IMR-90 (cell line): ENCODE measurements around the gene FDX1. TPM values are rescaled to one million over a fixed set of nuclear protein-coding genes. Genes with fewer than 3 reads are reported as not detected.

ENCODE experiments used
- ATAC-seq: fragments of 200-7000 bp; cut with Tn5 transposase; 2 replicates; pipeline ENCODE4 v1.9.1; 2020; ENCODE audit warnings: low read depth, mild to moderate bottlenecking, moderate library complexity
- BruUV-seq: library from RNA; stranded (reverse); fragments of 400-500 nt; replicated peaks from 2 replicates; lab custom pipeline; 2021; lab: Mats Ljungman, UMichigan
- CTCF ChIA-PET: fragments of 300-600 bp; formaldehyde crosslinking; extraction: SDS; loops from one replicate; lab custom pipeline; 2021; ENCODE audit warnings: antibody characterized with exemption; lab: Yijun Ruan, JAX
- POLR2A ChIA-PET: fragments of 300-600 bp; sonication (Branson Sonifier 250); formaldehyde crosslinking; loops from one replicate; lab custom pipeline; 2022; ENCODE audit warnings: antibody characterized with exemption; ENCODE audit not compliant: unreplicated experiment; lab: Charles Lee
- DNase-seq: peaks from one replicate; pipeline ENCODE4 v3.0.0; 2013
- H2AFZ ChIP-seq: replicated peaks from 2 replicates; pipeline ENCODE3; 2013; ENCODE audit warnings: low read length, mild to moderate bottlenecking; ENCODE audit not compliant: poor library complexity
- H2AK5ac ChIP-seq: 2 replicates; pipeline ENCODE4 v1.6.1; 2013; ENCODE audit warnings: low read depth, low read length, inconsistent platforms
- H2AK9ac ChIP-seq: replicated peaks from 2 replicates; pipeline ENCODE3; 2013; ENCODE audit warnings: mild to moderate bottlenecking, low read depth, low read length, moderate library complexity; ENCODE audit not compliant: poor library complexity
- H2BK120ac ChIP-seq: 2 replicates; pipeline ENCODE4 v1.6.1; 2013; ENCODE audit warnings: low read depth, low read length, inconsistent platforms
- H2BK15ac ChIP-seq: 3 replicates; pipeline ENCODE4 v1.6.1; 2013; ENCODE audit warnings: low read depth, low read length, inconsistent platforms
- H2BK20ac ChIP-seq: 2 replicates; pipeline ENCODE4 v1.6.1; 2013; ENCODE audit warnings: low read depth, mild to moderate bottlenecking, inconsistent platforms, low read length, moderate library complexity
- H2BK5ac ChIP-seq: 2 replicates; pipeline ENCODE4 v1.6.1; 2013; ENCODE audit warnings: mild to moderate bottlenecking, low read depth, low read length, inconsistent platforms; ENCODE audit not compliant: poor library complexity, severe bottlenecking
- H3K14ac ChIP-seq: replicated peaks from 2 replicates; pipeline ENCODE4 v1.6.1; 2013; ENCODE audit warnings: low read depth, low read length, inconsistent platforms
- H3K18ac ChIP-seq: 2 replicates; pipeline ENCODE4 v1.6.1; 2013; ENCODE audit warnings: low read depth, low read length, control low read depth
- H3K23ac ChIP-seq: 2 replicates; pipeline ENCODE4 v1.6.1; 2013; ENCODE audit warnings: low read depth, low read length, inconsistent platforms
- H3K27ac ChIP-seq: 2 replicates; pipeline ENCODE4 v1.5.1; 2013; ENCODE audit warnings: mild to moderate bottlenecking, control low read depth, low read length; ENCODE audit not compliant: insufficient read depth
- H3K27me3 ChIP-seq: 2 replicates; pipeline ENCODE4 v1.6.1; 2013; ENCODE audit warnings: low read length; ENCODE audit not compliant: control insufficient read depth, insufficient read depth
- H3K36me3 ChIP-seq: 2 replicates; pipeline ENCODE4 v1.6.1; 2013; ENCODE audit warnings: low read length, mixed read lengths; ENCODE audit not compliant: control insufficient read depth, insufficient read depth
- H3K4ac ChIP-seq: 2 replicates; pipeline ENCODE4 v1.6.1; 2013; ENCODE audit warnings: low read depth, low read length, inconsistent platforms
- H3K4me1 ChIP-seq: 2 replicates; pipeline ENCODE4 v1.6.1; 2013; ENCODE audit warnings: low read length, mixed read lengths; ENCODE audit not compliant: control insufficient read depth, insufficient read depth
- H3K4me2 ChIP-seq: 2 replicates; pipeline ENCODE4 v1.6.1; 2013; ENCODE audit warnings: low read depth, mild to moderate bottlenecking, control low read depth, low read length, moderate library complexity
- H3K4me3 ChIP-seq: 2 replicates; pipeline ENCODE4 v1.5.1; 2013; ENCODE audit warnings: low read depth, mild to moderate bottlenecking, control low read depth, low read length, moderate library complexity; ENCODE audit not compliant: insufficient read depth
- H3K56ac ChIP-seq: 2 replicates; pipeline ENCODE4 v1.6.1; 2013; ENCODE audit warnings: low read length, inconsistent platforms; ENCODE audit not compliant: insufficient read depth; ENCODE audit errors: extremely low read depth
- H3K79me1 ChIP-seq, 2 experiments: 2 replicates each; pipeline ENCODE4 v1.6.1; 2013; ENCODE audit warnings: low read length in 2 of 2, inconsistent platforms in 1 of 2, low read depth in 1 of 2
- H3K9ac ChIP-seq: 2 replicates; pipeline ENCODE4 v1.6.1; 2013; ENCODE audit warnings: low read depth, low read length, control low read depth
- H3K9me1 ChIP-seq: 2 replicates; pipeline ENCODE4 v1.6.1; 2013; ENCODE audit warnings: low read length, inconsistent platforms; ENCODE audit not compliant: insufficient read depth
- H3K9me3 ChIP-seq: 2 replicates; pipeline ENCODE4 v1.6.1; 2013; ENCODE audit warnings: low read length; ENCODE audit not compliant: control insufficient read depth, insufficient read depth
- H4K20me1 ChIP-seq: 2 replicates; pipeline ENCODE4 v1.6.1; 2013; ENCODE audit warnings: low read length, inconsistent platforms; ENCODE audit not compliant: insufficient read depth
- H4K5ac ChIP-seq: 2 replicates; pipeline ENCODE4 v1.6.1; 2013; ENCODE audit warnings: mild to moderate bottlenecking, low read depth, low read length, control low read depth
- H4K8ac ChIP-seq, 2 experiments: 2 replicates each; pipeline ENCODE4 v1.6.1; 2013; ENCODE audit warnings: low read depth in 2 of 2, low read length in 2 of 2, control low read depth in 1 of 2, inconsistent platforms in 1 of 2
- H4K91ac ChIP-seq: 2 replicates; pipeline ENCODE4 v1.6.1; 2013; ENCODE audit warnings: low read depth, low read length, inconsistent platforms; ENCODE audit not compliant: insufficient read depth
- BHLHE40 ChIP-seq: fragments of 150-350 bp; IDR thresholded peaks from 2 replicates; pipeline ENCODE4 v1.6.1; 2016; ENCODE audit warnings: mild to moderate bottlenecking, low read depth, low read length
- CEBPB ChIP-seq: IDR thresholded peaks from 2 replicates; pipeline ENCODE4 v1.6.1; 2012; ENCODE audit warnings: low read depth, low read length, improper control_type of control experiment
- CHD1 ChIP-seq: IDR thresholded peaks from 2 replicates; pipeline ENCODE4 v1.6.1; 2012; ENCODE audit warnings: low read depth, low read length, improper control_type of control experiment
- FOS ChIP-seq: fragments of 150-350 bp; IDR thresholded peaks from 2 replicates; pipeline ENCODE4 v1.6.1; 2016; ENCODE audit warnings: low read depth, low read length
- MAFK ChIP-seq: IDR thresholded peaks from 2 replicates; pipeline ENCODE4 v1.6.1; 2012; ENCODE audit warnings: low read depth, low read length, improper control_type of control experiment
- MAZ ChIP-seq: IDR thresholded peaks from 2 replicates; pipeline ENCODE4 v1.6.1; 2012; ENCODE audit warnings: low read depth, mild to moderate bottlenecking, low read length, improper control_type of control experiment, moderate library complexity, borderline replicate concordance
- MXI1 ChIP-seq: IDR thresholded peaks from 2 replicates; pipeline ENCODE4 v1.6.1; 2012; ENCODE audit warnings: low read depth, mild to moderate bottlenecking, low read length, moderate library complexity, borderline replicate concordance
- NFE2L2 ChIP-seq: fragments of 150-350 bp; IDR thresholded peaks from 2 replicates; pipeline ENCODE4 v1.6.1; 2016; ENCODE audit warnings: low read depth, mild to moderate bottlenecking, low read length
- POLR2A ChIP-seq: IDR thresholded peaks from 2 replicates; pipeline ENCODE4 v1.6.1; 2012; ENCODE audit warnings: mild to moderate bottlenecking, low read depth, low read length
- RAD21 ChIP-seq: IDR thresholded peaks from 2 replicates; pipeline ENCODE4 v1.6.1; 2012; ENCODE audit warnings: low read length, improper control_type of control experiment
- RCOR1 ChIP-seq: IDR thresholded peaks from 2 replicates; pipeline ENCODE4 v1.6.1; 2012; ENCODE audit warnings: mild to moderate bottlenecking, low read length, improper control_type of control experiment; ENCODE audit not compliant: insufficient replicate concordance
- RFX5 ChIP-seq: IDR thresholded peaks from 2 replicates; pipeline ENCODE4 v1.8.0; 2012; ENCODE audit warnings: low read depth, mild to moderate bottlenecking, low read length, moderate library complexity
- SMC3 ChIP-seq: fragments of 150-350 bp; IDR thresholded peaks from 2 replicates; pipeline ENCODE4 v1.6.1; 2016; ENCODE audit warnings: low read depth, mild to moderate bottlenecking, antibody characterized with exemption, low read length, moderate library complexity
- dilution Hi-C: fragments of 300-500 bp; cut with HindIII; formaldehyde crosslinking; loops from one replicate; pipeline ENCODE4 v1.14.3; 2018; ENCODE audit warnings: low sequenced_read_pairs; ENCODE audit not compliant: unreplicated experiment
- in situ Hi-C: fragments of 300-500 bp; cut with MboI; formaldehyde crosslinking; loops from 3 replicates; pipeline ENCODE4 v1.14.3; 2019; ENCODE audit warnings: low sequenced_read_pairs, inconsistent platforms, mixed read lengths
- intact Hi-C: fragments of 100-400 bp; cut with micrococcal nuclease; formaldehyde crosslinking; loops from 2 replicates; pipeline ENCODE4 v1.10.0; 2022
- polyA plus RNA-seq, 3 experiments: library from polyadenylated mRNA; depleted of rRNA; stranded (reverse); fragments of >200 nt; gene quantifications; 2 replicates each; pipeline ENCODE4 v1.2.3, GENCODE V29; 2012; ENCODE audit warnings: low replicate concordance in 1 of 3
- total RNA-seq: library from RNA; depleted of rRNA; stranded (reverse); fragments of >200 nt; gene quantifications from 2 replicates; pipeline ENCODE4 v1.2.3, GENCODE V29; 2012
- TF ChIP-seq, protein P1 (sequence below): conservative IDR thresholded peaks from 2 replicates; pipeline ENCODE4 v1.5.1; 2012; ENCODE audit warnings: mild to moderate bottlenecking, low read depth, low read length, improper control_type of control experiment
- TF ChIP-seq, protein P2 (sequence below): fragments of 150-350 bp; IDR thresholded peaks from 2 replicates; pipeline ENCODE4 v1.6.1; 2016; ENCODE audit warnings: low read depth, mild to moderate bottlenecking, low read length, moderate library complexity, borderline replicate concordance
- TF ChIP-seq, protein P3 (sequence below): fragments of 150-350 bp; IDR thresholded peaks from 2 replicates; pipeline ENCODE4 v1.6.1; 2017; ENCODE audit warnings: mild to moderate bottlenecking, antibody characterized with exemption, low read length, low read depth

Gene FDX1
- total and polyA plus RNA-seq, 2 of the 4 experiments (the other 2 are of a cell fraction) = 4.3 to 5.1 TPM

DNA sequence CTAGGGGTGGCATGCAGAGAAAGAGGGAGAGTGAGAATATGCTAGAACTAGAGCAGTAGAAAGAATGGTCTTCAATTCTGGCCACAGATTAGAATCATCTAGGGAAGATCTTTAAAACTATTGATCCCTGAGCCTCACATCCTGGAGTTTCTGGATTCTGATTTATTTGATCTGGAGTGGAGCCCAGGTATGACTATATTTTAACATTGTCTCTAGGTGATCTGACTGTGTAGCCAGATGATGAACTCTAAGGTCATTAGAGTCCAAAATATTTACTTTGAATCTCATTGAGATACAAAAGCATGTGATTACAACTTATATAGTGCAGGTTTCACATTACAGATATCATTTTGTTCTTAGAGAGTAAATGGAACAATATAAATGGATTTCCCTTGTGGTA is 79.7 kb downstream of the FDX1 start:
- ATAC-seq (no peak), DNase-seq (no peak)
- H4K91ac ChIP-seq = no peak overlapping the region
- H4K8ac ChIP-seq = no peak overlapping the region
- no peak overlapping the region for H2AK5ac ChIP-seq
- POLR2A ChIA-PET = no interaction called here
- no peak overlapping the region for H2BK20ac ChIP-seq
- no peak overlapping the region for H4K5ac ChIP-seq
- in situ Hi-C loops (no loop called here), dilution Hi-C loops (no loop called here), intact Hi-C loops (no loop called here)
- H3K9me3 ChIP-seq = no peaks in the 10 kb centered on the region
- H3K9ac ChIP-seq = no peak overlapping the region
- no peak overlapping the region for H3K18ac ChIP-seq
- no TSS peak for BruUV-seq
- no peak overlapping the region for H3K14ac ChIP-seq
- no peak for TF ChIP-seq NFE2L2
- no peak for TF ChIP-seq MXI1
- TF ChIP-seq SMC3 = no peak
- no peak for TF ChIP-seq MAZ
- no peak for TF ChIP-seq RFX5
- no peak for TF ChIP-seq BHLHE40
- TF ChIP-seq, protein P1, sequence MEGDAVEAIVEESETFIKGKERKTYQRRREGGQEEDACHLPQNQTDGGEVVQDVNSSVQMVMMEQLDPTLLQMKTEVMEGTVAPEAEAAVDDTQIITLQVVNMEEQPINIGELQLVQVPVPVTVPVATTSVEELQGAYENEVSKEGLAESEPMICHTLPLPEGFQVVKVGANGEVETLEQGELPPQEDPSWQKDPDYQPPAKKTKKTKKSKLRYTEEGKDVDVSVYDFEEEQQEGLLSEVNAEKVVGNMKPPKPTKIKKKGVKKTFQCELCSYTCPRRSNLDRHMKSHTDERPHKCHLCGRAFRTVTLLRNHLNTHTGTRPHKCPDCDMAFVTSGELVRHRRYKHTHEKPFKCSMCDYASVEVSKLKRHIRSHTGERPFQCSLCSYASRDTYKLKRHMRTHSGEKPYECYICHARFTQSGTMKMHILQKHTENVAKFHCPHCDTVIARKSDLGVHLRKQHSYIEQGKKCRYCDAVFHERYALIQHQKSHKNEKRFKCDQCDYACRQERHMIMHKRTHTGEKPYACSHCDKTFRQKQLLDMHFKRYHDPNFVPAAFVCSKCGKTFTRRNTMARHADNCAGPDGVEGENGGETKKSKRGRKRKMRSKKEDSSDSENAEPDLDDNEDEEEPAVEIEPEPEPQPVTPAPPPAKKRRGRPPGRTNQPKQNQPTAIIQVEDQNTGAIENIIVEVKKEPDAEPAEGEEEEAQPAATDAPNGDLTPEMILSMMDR = no peak
- TF ChIP-seq FOS = no peak
- no peak for TF ChIP-seq CHD1
- TF ChIP-seq RAD21 = no peak
- TF ChIP-seq, protein P2, sequence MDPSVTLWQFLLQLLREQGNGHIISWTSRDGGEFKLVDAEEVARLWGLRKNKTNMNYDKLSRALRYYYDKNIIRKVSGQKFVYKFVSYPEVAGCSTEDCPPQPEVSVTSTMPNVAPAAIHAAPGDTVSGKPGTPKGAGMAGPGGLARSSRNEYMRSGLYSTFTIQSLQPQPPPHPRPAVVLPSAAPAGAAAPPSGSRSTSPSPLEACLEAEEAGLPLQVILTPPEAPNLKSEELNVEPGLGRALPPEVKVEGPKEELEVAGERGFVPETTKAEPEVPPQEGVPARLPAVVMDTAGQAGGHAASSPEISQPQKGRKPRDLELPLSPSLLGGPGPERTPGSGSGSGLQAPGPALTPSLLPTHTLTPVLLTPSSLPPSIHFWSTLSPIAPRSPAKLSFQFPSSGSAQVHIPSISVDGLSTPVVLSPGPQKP = no peak
- no peak for TF ChIP-seq POLR2A
- TF ChIP-seq RCOR1 = no peak
- TF ChIP-seq MAFK = no peak
- TF ChIP-seq CEBPB = no peak
- TF ChIP-seq, protein P3, sequence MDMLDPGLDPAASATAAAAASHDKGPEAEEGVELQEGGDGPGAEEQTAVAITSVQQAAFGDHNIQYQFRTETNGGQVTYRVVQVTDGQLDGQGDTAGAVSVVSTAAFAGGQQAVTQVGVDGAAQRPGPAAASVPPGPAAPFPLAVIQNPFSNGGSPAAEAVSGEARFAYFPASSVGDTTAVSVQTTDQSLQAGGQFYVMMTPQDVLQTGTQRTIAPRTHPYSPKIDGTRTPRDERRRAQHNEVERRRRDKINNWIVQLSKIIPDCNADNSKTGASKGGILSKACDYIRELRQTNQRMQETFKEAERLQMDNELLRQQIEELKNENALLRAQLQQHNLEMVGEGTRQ = no peak
- H3K27ac ChIP-seq = no peak overlapping the region
- H2AFZ ChIP-seq = no peak overlapping the region
- H3K23ac ChIP-seq = no peak overlapping the region
- H4K20me1 ChIP-seq = no peaks in the 10 kb centered on the region
- no peaks in the 10 kb centered on the region for H3K27me3 ChIP-seq
- H2BK120ac ChIP-seq = no peak overlapping the region
- H3K79me1 ChIP-seq = no peaks in the 10 kb centered on the region
- no peak overlapping the region for H2AK9ac ChIP-seq
- no peaks in the 10 kb centered on the region for H3K36me3 ChIP-seq
- no peak overlapping the region for H3K56ac ChIP-seq
- H3K9me1 ChIP-seq = no peaks in the 10 kb centered on the region
- H2BK5ac ChIP-seq = no peak overlapping the region
- H3K4me1 ChIP-seq = peaks cover 2% of the 10 kb centered on the region; the same call in 1 of the 2 replicates
- no peak overlapping the region for H3K4me2 ChIP-seq
- no peak overlapping the region for H3K4ac ChIP-seq
- no peak overlapping the region for H3K4me3 ChIP-seq
- no peak overlapping the region for H2BK15ac ChIP-seq
- CTCF ChIA-PET = no interaction called here
